Measurements from ENCODE around the gene RHBDF2. TPM values are rescaled to one million over a fixed set of nuclear protein-coding genes. Genes with fewer than 3 reads are reported as not detected.
"Not testable (repeated sequence)": the region's sequence is repeated elsewhere in the genome, so short reads cannot be mapped to it uniquely, and the experiment has no call there.

Gene RHBDF2
- total RNA-seq, 4 donors from 2014 or later: 3.8 to 26.1 (median 8.4) TPM

DNA sequence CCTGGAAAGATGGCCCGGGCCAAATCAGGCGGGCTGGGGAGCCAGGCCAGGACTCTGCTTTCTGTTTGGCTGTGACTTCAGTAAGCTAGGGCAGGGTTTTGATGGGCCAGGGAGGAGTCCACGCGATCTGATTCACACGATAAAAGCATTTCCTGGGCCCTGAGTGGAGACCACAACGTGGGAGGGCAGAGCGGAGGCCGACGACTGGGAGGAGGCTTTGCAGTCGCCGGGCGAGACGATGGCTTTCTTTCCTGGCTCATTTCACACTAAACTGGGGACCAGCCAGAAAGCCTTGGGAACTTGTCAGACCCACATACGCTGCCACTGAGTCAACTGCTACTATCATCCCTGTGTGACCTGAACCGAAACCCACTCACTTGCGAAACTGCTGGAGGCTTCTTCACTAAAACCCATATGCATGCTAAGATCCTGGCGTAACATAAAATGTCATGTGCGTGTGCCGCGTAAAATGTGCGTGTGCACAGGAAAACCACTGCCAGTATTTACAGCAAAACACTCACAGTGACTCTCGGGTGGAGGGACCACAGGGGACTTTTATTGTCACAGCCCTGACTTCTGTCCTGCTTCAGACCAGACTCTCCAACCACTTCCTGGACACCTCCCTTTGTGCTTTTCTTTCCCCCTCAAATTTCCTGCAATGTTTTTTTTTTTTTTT is 14.2 kb upstream of the RHBDF2 start:
- no peaks in the 10 kb centered on the region for H3K36me3 ChIP-seq
- H3K27me3 ChIP-seq: no peaks in the 10 kb centered on the region
- intact Hi-C loops (cut with DNase I; ENCODE audit: low total_unique reads): no loop called here
- TF ChIP-seq POLR2A (IDR thresholded peaks at IDR 0.05): no peak
- TF ChIP-seq, protein P1, sequence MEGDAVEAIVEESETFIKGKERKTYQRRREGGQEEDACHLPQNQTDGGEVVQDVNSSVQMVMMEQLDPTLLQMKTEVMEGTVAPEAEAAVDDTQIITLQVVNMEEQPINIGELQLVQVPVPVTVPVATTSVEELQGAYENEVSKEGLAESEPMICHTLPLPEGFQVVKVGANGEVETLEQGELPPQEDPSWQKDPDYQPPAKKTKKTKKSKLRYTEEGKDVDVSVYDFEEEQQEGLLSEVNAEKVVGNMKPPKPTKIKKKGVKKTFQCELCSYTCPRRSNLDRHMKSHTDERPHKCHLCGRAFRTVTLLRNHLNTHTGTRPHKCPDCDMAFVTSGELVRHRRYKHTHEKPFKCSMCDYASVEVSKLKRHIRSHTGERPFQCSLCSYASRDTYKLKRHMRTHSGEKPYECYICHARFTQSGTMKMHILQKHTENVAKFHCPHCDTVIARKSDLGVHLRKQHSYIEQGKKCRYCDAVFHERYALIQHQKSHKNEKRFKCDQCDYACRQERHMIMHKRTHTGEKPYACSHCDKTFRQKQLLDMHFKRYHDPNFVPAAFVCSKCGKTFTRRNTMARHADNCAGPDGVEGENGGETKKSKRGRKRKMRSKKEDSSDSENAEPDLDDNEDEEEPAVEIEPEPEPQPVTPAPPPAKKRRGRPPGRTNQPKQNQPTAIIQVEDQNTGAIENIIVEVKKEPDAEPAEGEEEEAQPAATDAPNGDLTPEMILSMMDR (IDR thresholded peaks at IDR 0.05): no peak
- H3K27ac ChIP-seq: peak overlapping the region; percentile 76 to 80
- H3K9me3 ChIP-seq: no peaks in the 10 kb centered on the region
- DNase-seq: peak; percentile 84 to 85
- H3K4me1 ChIP-seq: peaks cover 0 to 4% of the 10 kb centered on the region in 2 donors
- H3K4me3 ChIP-seq: peak overlapping the region in 1 of 2 donors; percentile 25

DNA sequence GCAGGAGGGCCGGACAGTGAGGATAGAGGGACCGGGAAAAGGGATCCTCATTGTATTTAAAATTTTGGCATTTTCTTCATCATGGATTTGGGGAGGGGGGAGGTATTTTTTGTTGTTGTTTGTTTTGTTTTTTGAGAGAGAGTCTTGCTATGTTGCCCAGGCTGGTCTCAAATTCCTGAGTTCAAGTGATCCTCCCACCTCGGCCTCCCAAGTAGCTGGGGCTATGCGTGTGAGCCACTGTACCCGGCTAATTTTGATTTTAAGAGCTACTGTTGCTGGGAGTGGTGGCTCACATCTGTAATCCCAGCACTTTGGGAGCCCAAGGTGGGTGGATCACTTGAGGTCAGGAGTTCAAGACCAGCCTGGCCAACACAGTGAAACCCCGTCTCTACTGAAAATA is 13.1 kb upstream of the RHBDF2 start:
- intact Hi-C loops (cut with DNase I; ENCODE audit: low total_unique reads); H3K4me1 ChIP-seq; H3K9me3 ChIP-seq; H3K27me3 ChIP-seq; H3K4me3 ChIP-seq; DNase-seq; H3K36me3 ChIP-seq: not testable (repeated sequence)
- peak overlapping the region in 1 of 2 donors; percentile 80 for H3K27ac ChIP-seq

DNA sequence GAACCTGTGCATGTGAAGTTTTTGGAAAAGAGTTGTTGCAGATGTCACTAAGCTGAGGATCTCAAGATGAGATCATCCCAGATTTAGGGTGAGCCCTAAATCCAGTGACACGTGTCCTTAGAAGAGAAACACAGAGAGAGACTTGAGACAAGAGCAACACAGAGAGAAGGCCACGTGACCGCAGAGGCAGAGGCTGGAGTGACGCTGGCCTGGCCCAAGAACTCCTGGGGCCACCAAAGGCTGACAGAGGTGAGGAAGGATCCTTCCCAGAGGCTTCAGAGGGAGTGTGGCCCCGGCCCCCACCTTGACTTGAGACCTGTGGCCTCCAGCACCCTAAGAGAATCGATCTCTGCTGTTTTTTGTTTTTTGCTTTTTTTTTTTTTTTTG is 12.1 kb upstream of the RHBDF2 start:
- no peak for DNase-seq
- no peak overlapping the region for H3K27ac ChIP-seq
- TF ChIP-seq, protein P1 (IDR thresholded peaks at IDR 0.05): no peak
- no peak for TF ChIP-seq POLR2A (IDR thresholded peaks at IDR 0.05)

DNA sequence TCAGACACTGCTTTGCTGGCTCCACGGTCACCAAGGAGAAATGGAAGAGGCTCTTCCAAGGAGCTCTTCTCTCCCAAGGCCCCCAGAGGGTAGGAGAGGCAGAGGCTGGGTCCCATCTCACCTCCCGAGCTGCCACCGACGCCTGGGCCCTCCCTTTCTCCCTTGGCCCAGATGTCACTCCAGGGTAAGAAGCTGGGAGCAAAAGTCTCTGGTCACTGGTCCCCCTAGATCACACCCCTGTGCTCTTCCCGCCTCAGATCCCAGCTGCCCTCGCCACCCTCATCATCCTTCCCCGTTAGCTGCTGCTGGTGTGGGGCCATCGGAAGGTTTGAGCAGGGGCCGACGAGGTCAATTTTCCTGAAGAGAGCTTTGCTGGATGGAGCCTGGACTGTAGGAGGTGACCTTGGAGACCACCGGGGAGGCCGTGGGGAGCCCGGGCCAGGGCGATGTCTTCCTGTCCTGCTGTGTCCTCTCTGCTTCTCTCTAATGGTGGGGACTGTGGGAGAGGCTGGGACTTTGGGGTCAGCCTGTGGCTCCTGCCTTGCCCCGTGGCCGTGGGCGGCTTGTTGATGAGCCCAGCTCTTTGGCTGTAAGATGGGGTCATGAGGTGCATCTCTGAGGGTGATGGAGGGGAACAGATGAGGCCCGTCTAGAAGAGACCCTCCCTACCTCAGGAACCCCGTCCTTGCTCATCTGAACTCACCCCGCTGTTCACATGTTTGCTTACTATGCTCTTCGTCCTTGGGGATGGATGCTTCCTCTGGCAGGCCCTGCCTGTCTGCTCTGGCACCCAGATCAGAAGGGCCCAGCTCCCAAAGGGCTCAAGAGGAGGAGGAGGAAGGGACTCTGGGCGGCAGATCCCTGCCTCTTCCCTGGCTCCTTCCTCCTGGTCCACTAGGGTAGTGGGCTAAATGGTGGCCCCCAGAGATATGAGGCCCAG is 11.4 kb upstream of the RHBDF2 start:
- Histone ChIP-seq H3K36me3 (no peaks in the 10 kb centered on the region), H3K27me3 (no peaks in the 10 kb centered on the region), H3K4me1 (peaks cover 0 to 4% of the 10 kb centered on the region in 2 donors), H3K9me3 (no peaks in the 10 kb centered on the region), H3K4me3 (no peak overlapping the region), H3K27ac (no peak overlapping the region)
- no peak for DNase-seq
- TF ChIP-seq, protein P1 (IDR thresholded peaks at IDR 0.05): no peak
- no peak for TF ChIP-seq POLR2A (IDR thresholded peaks at IDR 0.05)
- intact Hi-C loops (cut with DNase I; ENCODE audit: low total_unique reads): no loop called here

More for the DNA sequence above, 12.1 kb upstream of the RHBDF2 start:
- Histone ChIP-seq H3K4me1 (peaks cover 0 to 4% of the 10 kb centered on the region in 2 donors), H3K9me3 (no peaks in the 10 kb centered on the region), H3K4me3 (no peak overlapping the region), H3K27me3 (no peaks in the 10 kb centered on the region), H3K36me3 (no peaks in the 10 kb centered on the region)
- intact Hi-C loops (cut with DNase I; ENCODE audit: low total_unique reads): no loop called here

DNA sequence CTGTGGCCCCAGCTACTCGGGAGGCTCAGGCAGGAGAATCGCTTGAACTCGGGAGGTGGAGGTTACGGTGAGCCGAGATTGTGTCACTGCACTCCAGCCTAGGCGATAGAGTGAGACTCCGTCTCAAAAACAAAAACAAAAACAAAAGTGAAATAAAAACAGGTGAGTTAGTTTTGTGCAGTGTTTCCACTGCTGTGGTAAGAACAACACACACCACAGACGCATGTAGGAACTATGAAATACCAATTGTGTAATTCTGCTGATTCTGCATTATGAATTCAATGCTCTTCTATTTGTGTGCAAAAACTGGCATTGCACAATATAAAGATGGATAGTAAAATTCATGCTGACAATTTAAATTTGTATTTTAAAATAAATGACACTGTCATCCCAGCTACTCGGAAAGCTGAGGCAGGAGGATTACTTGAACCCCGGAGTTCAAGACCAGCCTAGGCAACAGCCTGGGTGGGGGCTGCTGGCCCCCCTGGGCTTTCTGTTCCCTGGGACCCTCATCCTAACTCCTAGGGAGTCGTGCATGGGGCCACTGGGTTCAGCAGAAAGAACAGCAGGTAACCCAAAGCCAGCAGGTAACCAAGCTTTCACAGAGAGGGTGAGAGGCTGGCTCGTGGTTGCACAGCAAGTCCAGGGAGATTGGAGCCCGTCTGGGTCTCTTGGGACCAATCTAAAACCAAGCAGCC is 10.6 kb upstream of the RHBDF2 start:
- intact Hi-C loops (cut with DNase I; ENCODE audit: low total_unique reads): no loop called here
- Histone ChIP-seq H3K4me1 (peaks cover 0 to 4% of the 10 kb centered on the region in 2 donors), H3K4me3 (no peak overlapping the region), H3K9me3 (no peaks in the 10 kb centered on the region), H3K27ac (no peak overlapping the region), H3K27me3 (no peaks in the 10 kb centered on the region), H3K36me3 (no peaks in the 10 kb centered on the region)
- no peak for DNase-seq
- TF ChIP-seq, protein P1 (IDR thresholded peaks at IDR 0.05): no peak
- TF ChIP-seq POLR2A (IDR thresholded peaks at IDR 0.05): no peak

Measured in uterus (tissue), 4 donors.